Measurements from ENCODE around the gene CHMP1A. TPM values are rescaled to one million over a fixed set of nuclear protein-coding genes. Genes with fewer than 3 reads are reported as not detected.

The CHMP1A gene
- total and polyA plus RNA-seq, 2 experiments from 2014 or later: 86.2 to 87.5 TPM

DNA sequence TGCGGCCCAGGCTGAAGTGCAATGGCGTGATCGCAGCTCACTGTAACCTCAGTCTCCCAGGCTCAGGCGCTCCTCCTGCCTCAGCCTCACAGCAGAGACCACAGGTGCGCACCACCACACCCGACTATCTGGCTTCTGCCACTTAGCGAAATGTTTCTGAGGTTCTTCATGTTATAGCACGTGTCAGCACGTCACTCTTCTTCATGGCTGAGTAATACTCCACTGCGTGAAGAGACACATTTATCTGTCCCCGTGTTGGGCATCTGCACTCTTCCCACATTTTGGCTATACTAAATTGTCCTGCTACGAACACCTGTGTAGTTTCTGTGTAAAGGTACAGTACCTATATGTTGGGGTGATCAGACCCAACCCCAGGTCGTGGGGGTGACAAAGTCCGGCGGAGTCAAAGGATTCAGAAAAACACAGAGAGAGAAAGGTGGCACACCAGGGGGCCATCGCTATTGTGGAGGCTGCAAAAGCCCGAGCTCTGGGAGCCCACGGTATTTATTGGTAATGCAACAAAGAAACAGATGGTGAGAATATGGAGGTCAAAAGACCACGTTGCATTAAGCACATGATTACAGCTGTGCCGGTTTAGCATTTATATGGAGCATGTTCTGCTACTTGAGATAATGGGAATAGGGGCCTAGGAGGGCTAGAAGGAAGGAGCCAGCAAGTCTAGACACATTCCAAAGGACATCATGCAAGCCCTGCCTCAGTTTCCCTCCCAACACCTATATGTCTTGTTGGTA lies 44.9 kb downstream of the CHMP1A start:
- no peak for TF ChIP-seq CTCF (IDR thresholded peaks at IDR 0.05; ENCODE audit: low read depth, low read length)
- Histone ChIP-seq H3K9me3 (ENCODE audit: low read depth) (no peaks in the 10 kb centered on the region), H3K4me1 (ENCODE audit: low read depth) (no peaks in the 10 kb centered on the region), H3K36me3 (no peaks in the 10 kb centered on the region), H3K4me3 (no peak overlapping the region), H3K27me3 (no peaks in the 10 kb centered on the region), H3K27ac (no peak overlapping the region)
- DNase-seq (ENCODE audit: low read depth in 1 of 2, low spot score in 1 of 2): no peak

DNA sequence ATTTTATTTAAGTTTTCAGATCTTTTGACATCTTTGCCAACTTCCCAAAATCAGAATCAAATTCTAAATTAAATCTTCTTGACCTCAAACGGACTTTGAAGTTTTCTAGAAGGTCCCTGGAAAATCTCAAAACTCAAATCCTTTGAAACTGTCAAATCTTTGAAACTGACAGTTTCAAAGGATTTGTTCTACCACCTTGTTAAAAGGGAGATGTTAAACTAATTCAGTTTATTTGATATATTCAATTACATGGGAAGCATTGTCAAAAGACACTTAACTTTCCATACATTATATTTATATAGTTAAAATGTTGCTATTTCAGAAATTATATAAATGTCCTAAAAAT lies 47.4 kb downstream of the CHMP1A start:
- H3K9me3 ChIP-seq (ENCODE audit: low read depth): no peaks in the 10 kb centered on the region
- no peaks in the 10 kb centered on the region for H3K36me3 ChIP-seq
- H3K4me1 ChIP-seq (ENCODE audit: low read depth): no peaks in the 10 kb centered on the region
- no peak for DNase-seq (ENCODE audit: low read depth in 1 of 2, low spot score in 1 of 2)
- no peak for TF ChIP-seq CTCF (IDR thresholded peaks at IDR 0.05; ENCODE audit: low read depth, low read length)
- no peak overlapping the region for H3K4me3 ChIP-seq
- H3K27ac ChIP-seq: no peak overlapping the region
- H3K27me3 ChIP-seq: no peaks in the 10 kb centered on the region

GRCh38 chr16:89607937-89608740 lies 49.4 kb downstream of the CHMP1A start:
- DNase-seq (ENCODE audit: low read depth in 1 of 2, low spot score in 1 of 2): no peak
- Histone ChIP-seq H3K9me3 (ENCODE audit: low read depth) (no peaks in the 10 kb centered on the region), H3K27ac (no peak overlapping the region), H3K4me1 (ENCODE audit: low read depth) (no peaks in the 10 kb centered on the region), H3K4me3 (no peak overlapping the region), H3K36me3 (no peaks in the 10 kb centered on the region), H3K27me3 (no peaks in the 10 kb centered on the region)
- no peak for TF ChIP-seq CTCF (IDR thresholded peaks at IDR 0.05; ENCODE audit: low read depth, low read length)

GRCh38 chr16:89607453-89607852 lies 50.1 kb downstream of the CHMP1A start:
- H3K4me1 ChIP-seq (ENCODE audit: low read depth): peaks cover 6% of the 10 kb centered on the region
- H3K36me3 ChIP-seq: no peaks in the 10 kb centered on the region
- no peak overlapping the region for H3K4me3 ChIP-seq
- no peak for TF ChIP-seq CTCF (IDR thresholded peaks at IDR 0.05; ENCODE audit: low read depth, low read length)
- H3K27ac ChIP-seq: no peak overlapping the region
- no peaks in the 10 kb centered on the region for H3K9me3 ChIP-seq (ENCODE audit: low read depth)
- no peak for DNase-seq (ENCODE audit: low read depth in 1 of 2, low spot score in 1 of 2)
- H3K27me3 ChIP-seq: no peaks in the 10 kb centered on the region

DNA sequence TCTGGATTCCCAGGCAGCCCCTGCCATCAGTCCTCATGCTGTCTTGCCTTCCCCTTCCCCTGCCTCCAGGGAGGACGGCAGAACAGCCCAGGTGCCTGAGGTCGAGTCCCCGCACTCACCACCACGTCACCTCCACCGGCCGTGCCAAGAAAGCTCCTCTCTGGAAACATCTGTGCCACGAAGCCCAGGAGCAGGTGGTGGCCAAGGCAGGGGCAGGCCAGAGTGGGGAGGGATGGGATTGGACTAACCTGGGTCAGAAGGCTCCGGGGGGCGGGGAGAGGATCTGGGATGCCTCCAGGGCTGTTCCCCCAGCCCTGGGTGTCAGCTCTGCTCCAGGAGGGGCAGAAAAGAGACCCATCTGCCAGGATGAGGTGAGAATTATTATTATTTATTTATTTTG lies 51.5 kb downstream of the CHMP1A start:
- Histone ChIP-seq H3K27me3 (no peaks in the 10 kb centered on the region), H3K27ac (no peak overlapping the region)

More for the DNA sequence above, 51.5 kb downstream of the CHMP1A start:
- H3K4me3 ChIP-seq: no peak overlapping the region
- peaks cover 11% of the 10 kb centered on the region for H3K4me1 ChIP-seq (ENCODE audit: low read depth)
- TF ChIP-seq CTCF (IDR thresholded peaks at IDR 0.05; ENCODE audit: low read depth, low read length): no peak
- H3K36me3 ChIP-seq: no peaks in the 10 kb centered on the region
- no peaks in the 10 kb centered on the region for H3K9me3 ChIP-seq (ENCODE audit: low read depth)
- DNase-seq (ENCODE audit: low read depth in 1 of 2, low spot score in 1 of 2): no peak

Measured in cardiac muscle cell (in vitro differentiated cells and primary cell).